HepG2 (cell line): ENCODE data around the gene CYP19A1. TPM values are rescaled to one million over a fixed set of nuclear protein-coding genes. Genes with fewer than 3 reads are reported as not detected.

Source experiments
- FOXA3 ChIP-seq: IDR thresholded peaks from 2 replicates; pipeline ENCODE4 v1.6.1; 2016; ENCODE audit warnings: missing genetic modification reagents, missing compliant biosample characterization
- HDAC2 ChIP-seq: sonication (generic); formaldehyde crosslinking; IDR thresholded peaks from 2 replicates; pipeline ENCODE4 v1.4.0; 2020; ENCODE audit warnings: missing genetic modification reagents
- MEIS1 ChIP-seq: sonication (generic); formaldehyde crosslinking; IDR thresholded peaks from 2 replicates; pipeline ENCODE4 v1.9.0; 2021; ENCODE audit warnings: mild to moderate bottlenecking, missing genetic modification reagents, moderate library complexity, borderline replicate concordance
- MLX ChIP-seq: IDR thresholded peaks from 2 replicates; pipeline ENCODE4 v1.6.1; 2016
- MNT ChIP-seq: fragments of 450-650 bp; IDR thresholded peaks from 2 replicates; pipeline ENCODE4 v1.6.1; 2016
- MTA3 ChIP-seq: sonication (generic); formaldehyde crosslinking; IDR thresholded peaks from 2 replicates; pipeline ENCODE4 v1.4.0; 2020; ENCODE audit warnings: missing genetic modification reagents
- RXRA ChIP-seq: sonication (generic); formaldehyde crosslinking; IDR thresholded peaks from 2 replicates; pipeline ENCODE4 v1.5.1; 2020; ENCODE audit warnings: missing genetic modification reagents
- SIX1 ChIP-seq: sonication (generic); formaldehyde crosslinking; IDR thresholded peaks from 2 replicates; pipeline ENCODE4 v1.4.0; 2020; ENCODE audit warnings: missing genetic modification reagents, borderline replicate concordance
- SNAPC5 ChIP-seq: sonication (generic); formaldehyde crosslinking; IDR thresholded peaks from 2 replicates; pipeline ENCODE4 v1.8.1; 2023; ENCODE audit warnings: mild to moderate bottlenecking, missing genetic modification reagents, borderline replicate concordance
- ZFP82 ChIP-seq: sonication (generic); formaldehyde crosslinking; IDR thresholded peaks from 2 replicates; pipeline ENCODE4 v1.5.1; 2020; ENCODE audit warnings: mild to moderate bottlenecking, missing genetic modification reagents, borderline replicate concordance
- ZNF547 ChIP-seq: sonication (generic); formaldehyde crosslinking; IDR thresholded peaks from 2 replicates; pipeline ENCODE4 v1.5.1; 2020; ENCODE audit warnings: mild to moderate bottlenecking, missing genetic modification reagents
- ZNF607 ChIP-seq: sonication (generic); formaldehyde crosslinking; IDR thresholded peaks from 2 replicates; pipeline ENCODE4 v1.5.1; 2020; ENCODE audit warnings: missing genetic modification reagents, mild to moderate bottlenecking, borderline replicate concordance
- ZNF609 ChIP-seq: sonication (generic); formaldehyde crosslinking; IDR thresholded peaks from 2 replicates; pipeline ENCODE4 v1.4.0; 2020; ENCODE audit warnings: mild to moderate bottlenecking, missing genetic modification reagents, borderline replicate concordance
- polyA plus RNA-seq, 8 experiments: library from polyadenylated mRNA; depleted of rRNA in 3 of 8; stranded (reverse) in 7 of 8; unstranded in 1 of 8; fragments of >200 nt; fragmentation: Illumina TruSeq in 4 of 8; extraction: Trizol in 4 of 8; gene quantifications; 2 replicates each; pipeline versions ENCODE4 v1.2.1 to v1.2.3, GENCODE V29; 2011 to 2016; ENCODE audit warnings: low read depth in 4 of 8, missing spikeins in 1 of 8, mixed read lengths in 1 of 8; ENCODE audit not compliant: insufficient read depth in 1 of 8
- total RNA-seq, 5 experiments: library from RNA; depleted of rRNA; stranded (reverse); fragments of >200 nt; fragmentation: Illumina TruSeq; extraction: Trizol; gene quantifications; 2 replicates each; pipeline ENCODE4 v1.2.3, GENCODE V29; 2016; ENCODE audit warnings: low read depth in 1 of 5
- TF ChIP-seq, protein P1 (sequence below): sonication (generic); formaldehyde crosslinking; IDR thresholded peaks from 2 replicates; pipeline ENCODE4 v1.5.1; 2020; ENCODE audit warnings: mild to moderate bottlenecking, missing genetic modification reagents, borderline replicate concordance
- TF ChIP-seq, protein P2 (sequence below): sonication (generic); formaldehyde crosslinking; IDR thresholded peaks from 2 replicates; pipeline ENCODE4 v1.4.0; 2020; ENCODE audit warnings: missing genetic modification reagents, borderline replicate concordance

Gene CYP19A1
- total and polyA plus RNA-seq, 2 of the 13 experiments (the other 11 are each of a cell fraction or from before 2014, with no cell fraction given): 10.9 to 23.0 TPM

DNA sequence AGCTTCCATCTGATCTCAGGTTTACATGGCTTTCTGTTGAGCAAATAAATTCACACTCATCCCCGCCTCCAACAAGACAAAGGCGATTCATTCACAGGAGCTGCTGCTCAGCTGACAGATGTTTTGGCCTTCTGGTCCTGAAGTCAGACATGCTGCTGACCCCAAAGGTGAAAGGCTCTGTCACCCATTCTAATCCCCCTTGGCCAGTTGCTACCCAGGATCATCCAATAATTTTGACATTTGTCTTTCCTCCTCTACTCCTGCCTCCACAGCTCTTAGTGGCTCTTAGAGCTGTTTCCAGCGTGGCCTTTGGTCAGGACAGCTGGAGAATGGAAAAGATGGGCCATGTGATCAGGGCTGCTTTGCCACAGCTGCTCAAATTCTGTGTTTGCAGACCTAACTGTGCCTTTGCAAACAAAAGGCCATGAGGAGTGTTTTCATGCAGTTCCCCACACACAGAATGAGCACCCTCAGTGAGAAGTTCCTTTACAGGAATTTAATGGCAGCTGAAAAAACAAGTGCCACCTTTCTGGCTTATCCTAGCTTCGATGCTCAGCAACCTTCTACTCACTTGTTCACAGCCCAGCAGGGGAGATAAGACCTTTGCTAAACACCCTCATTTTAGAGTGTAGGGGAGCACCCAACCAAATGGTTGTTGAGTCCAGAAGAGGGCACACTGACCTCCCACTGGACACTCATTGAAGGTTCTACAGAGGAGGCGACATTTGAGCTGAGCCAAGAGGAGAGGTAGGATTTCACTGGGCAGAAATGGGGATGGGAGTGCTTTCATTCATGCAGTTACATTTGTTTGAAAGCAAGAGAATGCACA, 39.0 kb downstream of the CYP19A1 start (continued):
- peak; percentile 12; the same call in 1 of the 2 replicates for TF ChIP-seq MNT
- TF ChIP-seq SIX1 (CRISPR knock-in tag): peak; percentile 45; the same call in 1 of the 2 replicates
- TF ChIP-seq, protein P1, sequence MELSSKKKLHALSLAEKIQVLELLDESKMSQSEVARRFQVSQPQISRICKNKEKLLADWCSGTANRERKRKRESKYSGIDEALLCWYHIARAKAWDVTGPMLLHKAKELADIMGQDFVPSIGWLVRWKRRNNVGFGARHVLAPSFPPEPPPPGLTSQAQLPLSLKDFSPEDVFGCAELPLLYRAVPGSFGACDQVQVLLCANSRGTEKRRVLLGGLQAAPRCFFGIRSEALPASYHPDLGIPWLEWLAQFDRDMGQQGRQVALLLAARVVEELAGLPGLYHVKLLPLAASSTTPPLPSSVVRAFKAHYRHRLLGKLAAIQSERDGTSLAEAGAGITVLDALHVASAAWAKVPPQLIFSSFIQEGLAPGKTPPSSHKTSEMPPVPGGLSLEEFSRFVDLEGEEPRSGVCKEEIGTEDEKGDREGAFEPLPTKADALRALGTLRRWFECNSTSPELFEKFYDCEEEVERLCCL: no peak
- TF ChIP-seq, protein P2, sequence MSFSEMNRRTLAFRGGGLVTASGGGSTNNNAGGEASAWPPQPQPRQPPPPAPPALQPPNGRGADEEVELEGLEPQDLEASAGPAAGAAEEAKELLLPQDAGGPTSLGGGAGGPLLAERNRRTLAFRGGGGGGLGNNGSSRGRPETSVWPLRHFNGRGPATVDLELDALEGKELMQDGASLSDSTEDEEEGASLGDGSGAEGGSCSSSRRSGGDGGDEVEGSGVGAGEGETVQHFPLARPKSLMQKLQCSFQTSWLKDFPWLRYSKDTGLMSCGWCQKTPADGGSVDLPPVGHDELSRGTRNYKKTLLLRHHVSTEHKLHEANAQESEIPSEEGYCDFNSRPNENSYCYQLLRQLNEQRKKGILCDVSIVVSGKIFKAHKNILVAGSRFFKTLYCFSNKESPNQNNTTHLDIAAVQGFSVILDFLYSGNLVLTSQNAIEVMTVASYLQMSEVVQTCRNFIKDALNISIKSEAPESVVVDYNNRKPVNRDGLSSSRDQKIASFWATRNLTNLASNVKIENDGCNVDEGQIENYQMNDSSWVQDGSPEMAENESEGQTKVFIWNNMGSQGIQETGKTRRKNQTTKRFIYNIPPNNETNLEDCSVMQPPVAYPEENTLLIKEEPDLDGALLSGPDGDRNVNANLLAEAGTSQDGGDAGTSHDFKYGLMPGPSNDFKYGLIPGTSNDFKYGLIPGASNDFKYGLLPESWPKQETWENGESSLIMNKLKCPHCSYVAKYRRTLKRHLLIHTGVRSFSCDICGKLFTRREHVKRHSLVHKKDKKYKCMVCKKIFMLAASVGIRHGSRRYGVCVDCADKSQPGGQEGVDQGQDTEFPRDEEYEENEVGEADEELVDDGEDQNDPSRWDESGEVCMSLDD: 0 out of 2 replicates have a peak, but pooled peaks have one; percentile 38
- peak; percentile 81; the same call in 1 of the 2 replicates for TF ChIP-seq HDAC2 (CRISPR knock-in tag)
- no peak; the same call in 1 of the 2 replicates for TF ChIP-seq ZNF607 (CRISPR knock-in tag)
- TF ChIP-seq MLX: peak; percentile 54; the same call in 1 of the 2 replicates
- peak; percentile 30; the same call in 1 of the 2 replicates for TF ChIP-seq RXRA (CRISPR knock-in tag)
- peak; percentile 42; the same call in 1 of the 2 replicates for TF ChIP-seq FOXA3
- no peak for TF ChIP-seq ZNF547
- TF ChIP-seq SNAPC5 (CRISPR knock-in tag): no peak
- peak; percentile 90 for TF ChIP-seq ZNF609 (CRISPR knock-in tag)
- 0 out of 2 replicates have a peak, but pooled peaks have one; percentile 50 for TF ChIP-seq ZFP82
- TF ChIP-seq MEIS1 (CRISPR knock-in tag): 0 out of 2 replicates have a peak, but pooled peaks have one; percentile 63
- no peak for TF ChIP-seq MTA3
